Fibroblast of villous mesenchyme (primary cell): Measurements from ENCODE around the gene GDA. TPM values are rescaled to one million over a fixed set of nuclear protein-coding genes. Genes with fewer than 3 reads are reported as not detected.
"Not testable (repeated sequence)": the region's sequence is repeated elsewhere in the genome, so short reads cannot be mapped to it uniquely, and the experiment has no call there.

ENCODE experiments used
- DNase-seq: peaks from one replicate; pipeline ENCODE4 v3.0.0-alpha.2; 2010; ENCODE audit warnings: low read depth
- H3K4me3 ChIP-seq: 2 replicates; pipeline ENCODE4 v1.5.1; 2011; ENCODE audit warnings: low read depth, mild to moderate bottlenecking, low read length
- total RNA-seq: library from RNA; depleted of rRNA; stranded (reverse); fragments of >200 nt; gene quantifications from 2 replicates; pipeline ENCODE4 v1.2.3, GENCODE V29; 2012
- TF ChIP-seq, protein P1 (sequence below): IDR thresholded peaks from 2 replicates; pipeline ENCODE4 v1.5.1; 2012; ENCODE audit warnings: low read depth, mild to moderate bottlenecking, low read length; ENCODE audit not compliant: insufficient read depth

Gene GDA
- total RNA-seq, 1 donor: 4.3 TPM

- no peak overlapping the region for H3K4me3 ChIP-seq
- no peak for DNase-seq
- TF ChIP-seq, protein P1, sequence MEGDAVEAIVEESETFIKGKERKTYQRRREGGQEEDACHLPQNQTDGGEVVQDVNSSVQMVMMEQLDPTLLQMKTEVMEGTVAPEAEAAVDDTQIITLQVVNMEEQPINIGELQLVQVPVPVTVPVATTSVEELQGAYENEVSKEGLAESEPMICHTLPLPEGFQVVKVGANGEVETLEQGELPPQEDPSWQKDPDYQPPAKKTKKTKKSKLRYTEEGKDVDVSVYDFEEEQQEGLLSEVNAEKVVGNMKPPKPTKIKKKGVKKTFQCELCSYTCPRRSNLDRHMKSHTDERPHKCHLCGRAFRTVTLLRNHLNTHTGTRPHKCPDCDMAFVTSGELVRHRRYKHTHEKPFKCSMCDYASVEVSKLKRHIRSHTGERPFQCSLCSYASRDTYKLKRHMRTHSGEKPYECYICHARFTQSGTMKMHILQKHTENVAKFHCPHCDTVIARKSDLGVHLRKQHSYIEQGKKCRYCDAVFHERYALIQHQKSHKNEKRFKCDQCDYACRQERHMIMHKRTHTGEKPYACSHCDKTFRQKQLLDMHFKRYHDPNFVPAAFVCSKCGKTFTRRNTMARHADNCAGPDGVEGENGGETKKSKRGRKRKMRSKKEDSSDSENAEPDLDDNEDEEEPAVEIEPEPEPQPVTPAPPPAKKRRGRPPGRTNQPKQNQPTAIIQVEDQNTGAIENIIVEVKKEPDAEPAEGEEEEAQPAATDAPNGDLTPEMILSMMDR: no peak
Measured at GRCh38 chr9:72263572-72263971, 114.3 kb downstream of the GDA start.

DNA sequence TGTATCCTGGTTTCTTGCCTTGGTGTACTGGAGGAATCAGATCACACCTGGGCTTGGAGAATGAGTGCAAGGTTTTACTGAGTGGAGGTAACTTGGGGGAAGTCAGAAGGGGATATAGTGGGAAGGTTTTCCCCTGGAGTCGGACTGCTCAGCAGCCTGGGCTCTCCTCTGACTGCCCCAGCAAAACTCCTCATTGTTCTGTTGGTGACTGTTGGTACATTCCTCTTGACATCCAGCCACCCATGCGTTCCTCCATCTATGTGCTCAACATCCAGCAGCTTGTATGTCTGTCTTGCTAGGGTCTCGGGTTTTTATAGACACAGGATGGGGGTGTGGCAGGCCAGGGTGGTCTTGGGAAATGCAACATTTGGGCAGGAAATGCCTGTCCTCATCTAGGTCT is 119.7 kb downstream of the GDA start:
- H3K4me3 ChIP-seq: no peak overlapping the region
- DNase-seq: no peak
- TF ChIP-seq, protein P1: no peak

GRCh38 chr9:72270359-72270758 is 121.1 kb downstream of the GDA start:
- DNase-seq, H3K4me3 ChIP-seq: not testable (repeated sequence)

- DNase-seq: peak; percentile 57
- TF ChIP-seq, protein P1: peak; percentile 91
- no peak overlapping the region for H3K4me3 ChIP-seq
Measured at GRCh38 chr9:72271613-72272478, 122.6 kb downstream of the GDA start.

GRCh38 chr9:72274441-72274840 is 125.2 kb downstream of the GDA start:
- DNase-seq: no peak
- H3K4me3 ChIP-seq: no peak overlapping the region
- TF ChIP-seq, protein P1: no peak

GRCh38 chr9:72274916-72275315 is 125.7 kb downstream of the GDA start:
- TF ChIP-seq, protein P1: no peak
- DNase-seq: no peak
- no peak overlapping the region for H3K4me3 ChIP-seq

- DNase-seq: no peak
- no peak overlapping the region for H3K4me3 ChIP-seq
- TF ChIP-seq, protein P1: no peak
Measured at GRCh38 chr9:72276429-72276828, 127.2 kb downstream of the GDA start.
